H1 (cell line): Measurements from ENCODE around the gene PRRG2. TPM values are rescaled to one million over a fixed set of nuclear protein-coding genes. Genes with fewer than 3 reads are reported as not detected.

Experiments
- CTCF ChIA-PET: fragments of 300-600 bp; sonication (Branson Sonifier 250); formaldehyde crosslinking; loops from one replicate; lab custom pipeline; 2021; ENCODE audit not compliant: partially characterized antibody; lab: Charles Lee
- POLR2A ChIA-PET: fragments of 300-600 bp; sonication (Branson Sonifier 250); formaldehyde crosslinking; loops from one replicate; lab custom pipeline; 2021; ENCODE audit warnings: inconsistent platforms; ENCODE audit not compliant: partially characterized antibody; lab: Charles Lee
- DNase-seq, 2 experiments: peaks; one replicate each; pipeline versions ENCODE4 v3.0.0 to v3.0.0-alpha.2; 2010 to 2022; ENCODE audit warnings: low spot score in 2 of 2, low read depth in 1 of 2, mixed read lengths in 1 of 2
- FAIRE-seq: peaks from 2 replicates; lab custom pipeline; 2011; peaks lifted over from hg19 to GRCh38; lab: Jason Lieb, UNC
- H2AFZ ChIP-seq: 2 replicates; pipeline ENCODE4 v1.8.1; 2012; ENCODE audit warnings: low read length, inconsistent platforms
- H2AK5ac ChIP-seq: 2 replicates; pipeline ENCODE4 v1.6.1; 2013; ENCODE audit warnings: low read depth, low read length
- H2BK120ac ChIP-seq: replicated peaks from 2 replicates; pipeline ENCODE3; 2013; ENCODE audit warnings: low read depth, low read length, inconsistent platforms
- H2BK12ac ChIP-seq: 2 replicates; pipeline ENCODE4 v1.6.1; 2013; ENCODE audit warnings: low read depth, low read length
- H2BK15ac ChIP-seq: 2 replicates; pipeline ENCODE4 v1.6.1; 2013; ENCODE audit warnings: low read length
- H2BK20ac ChIP-seq: 2 replicates; pipeline ENCODE4 v1.6.1; 2013; ENCODE audit warnings: low read length
- H2BK5ac ChIP-seq: 2 replicates; pipeline ENCODE4 v1.6.1; 2013; ENCODE audit warnings: low read depth, low read length
- H3K14ac ChIP-seq: 2 replicates; pipeline ENCODE4 v1.6.1; 2013; ENCODE audit warnings: inconsistent platforms; ENCODE audit not compliant: insufficient read length
- H3K18ac ChIP-seq: 2 replicates; pipeline ENCODE4 v1.6.1; 2013; ENCODE audit warnings: low read length; ENCODE audit errors: extremely low read depth
- H3K23ac ChIP-seq: 2 replicates; pipeline ENCODE4 v1.6.1; 2013; ENCODE audit warnings: inconsistent platforms; ENCODE audit not compliant: insufficient read length
- H3K23me2 ChIP-seq: 2 replicates; pipeline ENCODE4 v1.6.1; 2013; ENCODE audit warnings: low read depth, low read length
- H3K27ac ChIP-seq: 2 replicates; pipeline ENCODE4 v1.6.1; 2011; ENCODE audit warnings: low read depth, low read length, inconsistent platforms
- H3K27me3 ChIP-seq, 4 experiments: replicated peaks in 1 of 4; 1 replicate in 1 of 4; 2 replicates in 3 of 4; pipeline versions ENCODE4 v1.6.1 to v1.8.1; 2011 to 2013; ENCODE audit warnings: low read length in 3 of 4, mild to moderate bottlenecking in 3 of 4, inconsistent platforms in 2 of 4, mixed read lengths in 2 of 4, moderate library complexity in 1 of 4; ENCODE audit not compliant: control insufficient read depth in 3 of 4, insufficient read depth in 3 of 4; ENCODE audit errors: extremely low read depth in 1 of 4
- H3K36me3 ChIP-seq, 4 experiments: 2 replicates each; pipeline versions ENCODE4 v1.6.1 to v1.8.1; 2011 to 2013; ENCODE audit warnings: mild to moderate bottlenecking in 4 of 4, low read length in 3 of 4, moderate library complexity in 2 of 4, control low read depth in 1 of 4, inconsistent platforms in 1 of 4; ENCODE audit not compliant: insufficient read depth in 4 of 4, control insufficient read depth in 2 of 4
- H3K4ac ChIP-seq: replicated peaks from 2 replicates; pipeline ENCODE3; 2013; ENCODE audit warnings: low read length, low read depth, mixed read lengths, inconsistent platforms; ENCODE audit not compliant: insufficient read length
- H3K4me1 ChIP-seq, 4 experiments: replicated peaks in 1 of 4; 1 replicate in 1 of 4; 2 replicates in 3 of 4; pipeline versions ENCODE4 v1.6.1 to v1.8.1; 2011 to 2013; ENCODE audit warnings: low read length in 3 of 4, inconsistent platforms in 2 of 4, mixed read lengths in 1 of 4; ENCODE audit not compliant: insufficient read depth in 4 of 4, control insufficient read depth in 3 of 4
- H3K4me2 ChIP-seq, 2 experiments: 2 replicates each; pipeline versions ENCODE4 v1.6.1 to v1.8.1; 2011 to 2013; ENCODE audit warnings: low read depth in 2 of 2, low read length in 2 of 2, control low read depth in 1 of 2, inconsistent platforms in 1 of 2, mild to moderate bottlenecking in 1 of 2; ENCODE audit not compliant: insufficient read depth in 1 of 2
- H3K4me3 ChIP-seq, 4 experiments: fragments of 200-600, 300-600 bp in 1 of 4; sonication (generic), shearing (Covaris generic), sonication (Bioruptor Twin) in 1 of 4; 2 replicates each; pipeline versions ENCODE4 v1.5.1 to v1.8.1; 2011 to 2016; ENCODE audit warnings: low read length in 4 of 4, low read depth in 3 of 4, control low read depth in 2 of 4, inconsistent platforms in 2 of 4, mild to moderate bottlenecking in 2 of 4, mixed read lengths in 1 of 4, moderate library complexity in 1 of 4; ENCODE audit not compliant: insufficient read depth in 2 of 4; ENCODE audit errors: extremely low read depth in 1 of 4
- H3K56ac ChIP-seq: replicated peaks from 2 replicates; pipeline ENCODE3; 2013; ENCODE audit warnings: low read depth, mild to moderate bottlenecking, mixed read lengths, low read length, inconsistent platforms; ENCODE audit not compliant: insufficient read length
- H3K79me1 ChIP-seq: 2 replicates; pipeline ENCODE4 v1.6.1; 2013; ENCODE audit warnings: low read depth, low read length, control low read depth
- H3K79me2 ChIP-seq, 2 experiments: 2 replicates each; pipeline versions ENCODE4 v1.6.1 to v1.8.1; 2012 to 2013; ENCODE audit warnings: low read length in 2 of 2, mild to moderate bottlenecking in 2 of 2, inconsistent platforms in 1 of 2; ENCODE audit not compliant: insufficient read depth in 2 of 2, control insufficient read depth in 1 of 2
- H3K9ac ChIP-seq, 4 experiments: replicated peaks in 1 of 4; 1 replicate in 1 of 4; 2 replicates in 3 of 4; pipeline versions ENCODE4 v1.6.1 to v1.8.1; 2011 to 2013; ENCODE audit warnings: low read depth in 3 of 4, low read length in 3 of 4, control low read depth in 2 of 4, mild to moderate bottlenecking in 2 of 4, moderate library complexity in 2 of 4, inconsistent platforms in 1 of 4; ENCODE audit errors: extremely low read depth in 1 of 4
- H3K9me3 ChIP-seq, 2 experiments: 2 replicates each; pipeline versions ENCODE4 v1.6.1 to v1.8.1; 2012 to 2013; ENCODE audit warnings: mild to moderate bottlenecking in 2 of 2, moderate library complexity in 2 of 2, control low read depth in 1 of 2, inconsistent platforms in 1 of 2, low read depth in 1 of 2, low read length in 1 of 2, mixed read lengths in 1 of 2; ENCODE audit not compliant: insufficient read depth in 2 of 2
- H4K20me1 ChIP-seq, 2 experiments: replicated peaks in 1 of 2; 2 replicates each; pipeline versions ENCODE3 to v1.8.1; 2011 to 2013; ENCODE audit warnings: inconsistent platforms in 2 of 2, low read length in 2 of 2, mild to moderate bottlenecking in 1 of 2; ENCODE audit not compliant: insufficient read depth in 2 of 2, control insufficient read depth in 1 of 2
- H4K5ac ChIP-seq: 2 replicates; pipeline ENCODE4 v1.6.1; 2013; ENCODE audit warnings: low read length, low read depth, mixed read lengths, inconsistent platforms; ENCODE audit not compliant: insufficient read length
- H4K8ac ChIP-seq: 2 replicates; pipeline ENCODE4 v1.8.0; 2013; ENCODE audit warnings: mild to moderate bottlenecking, moderate library complexity, low read length, inconsistent platforms; ENCODE audit not compliant: insufficient read depth; ENCODE audit errors: extremely low read depth
- H4K91ac ChIP-seq: replicated peaks from 2 replicates; pipeline ENCODE3; 2013; ENCODE audit warnings: low read length, mixed read lengths, inconsistent platforms; ENCODE audit not compliant: insufficient read length
- EZH2 ChIP-seq: fragments of 200-600 bp; sonication (generic); IDR thresholded peaks from 2 replicates; pipeline ENCODE4 v1.7.1; 2012; ENCODE audit warnings: low read depth, mild to moderate bottlenecking, moderate library complexity, low read length, inconsistent platforms; ENCODE audit not compliant: severe bottlenecking
- MAFK ChIP-seq: IDR thresholded peaks from 2 replicates; pipeline ENCODE4 v1.6.1; 2012; ENCODE audit warnings: low read depth, mild to moderate bottlenecking, improper control_type of control experiment, low read length
- POLR2AphosphoS5 ChIP-seq: IDR thresholded peaks from 2 replicates; pipeline ENCODE4 v1.6.1; 2011; ENCODE audit warnings: low read depth, low read length
- SP2 ChIP-seq: IDR thresholded peaks from 2 replicates; pipeline ENCODE4 v1.6.1; 2012; ENCODE audit warnings: mild to moderate bottlenecking, low read length, inconsistent platforms
- TAF7 ChIP-seq: optimal IDR thresholded peaks from 2 replicates; pipeline ENCODE3; 2011; ENCODE audit warnings: low read depth, mild to moderate bottlenecking, inconsistent platforms, low read length, moderate library complexity, borderline replicate concordance
- WGBS, 2 experiments: shearing (Covaris generic) in 1 of 2; methylation state at CpG; one replicate each; pipeline versions ENCODE4 v1.1.6 to v1.1.7; 2013 to 2015; ENCODE audit warnings: low lambda C conversion rate in 2 of 2, mixed read lengths in 2 of 2, inconsistent platforms in 1 of 2, low coverage in 1 of 2, missing lambda C conversion rate in 1 of 2; ENCODE audit not compliant: insufficient replicate concordance in 2 of 2, insufficient coverage in 1 of 2, insufficient read length in 1 of 2; ENCODE audit errors: extremely low coverage in 1 of 2, missing lambda C conversion rate in 1 of 2; 5-methylcytosine and 5-hydroxymethylcytosine counted together
- polyA plus RNA-seq, 7 experiments: library from polyadenylated mRNA; depleted of rRNA in 3 of 7; stranded (reverse) in 5 of 7; unstranded in 2 of 7; fragments of >200 nt in 5 of 7; fragments of 200-250 nt in 2 of 7; gene quantifications; 1 replicate in 5 of 7; 2 replicates in 1 of 7; 4 replicates in 1 of 7; pipeline versions ENCODE4 v1.2.1 to v1.2.3, GENCODE V29; 2011 to 2013; ENCODE audit warnings: missing spikeins in 2 of 7, mixed read lengths in 2 of 7
- total RNA-seq: library from RNA; stranded (reverse); fragmentation: NEBNext Ultra II Directional; extraction: Animal tissue kit (Norgen Biotek cat#: 25700); gene quantifications from 2 replicates; pipeline ENCODE4 v1.2.1, GENCODE V29; 2021
- TF ChIP-seq, protein P1 (sequence below): IDR thresholded peaks from 2 replicates; pipeline ENCODE4 v1.6.1; 2012; ENCODE audit warnings: inconsistent platforms

PRRG2 gene
- total and polyA plus RNA-seq, 2 of the 8 experiments (the other 6 are each of a cell fraction or from before 2014, with no cell fraction given) = 4.1 to 5.6 TPM

DNA sequence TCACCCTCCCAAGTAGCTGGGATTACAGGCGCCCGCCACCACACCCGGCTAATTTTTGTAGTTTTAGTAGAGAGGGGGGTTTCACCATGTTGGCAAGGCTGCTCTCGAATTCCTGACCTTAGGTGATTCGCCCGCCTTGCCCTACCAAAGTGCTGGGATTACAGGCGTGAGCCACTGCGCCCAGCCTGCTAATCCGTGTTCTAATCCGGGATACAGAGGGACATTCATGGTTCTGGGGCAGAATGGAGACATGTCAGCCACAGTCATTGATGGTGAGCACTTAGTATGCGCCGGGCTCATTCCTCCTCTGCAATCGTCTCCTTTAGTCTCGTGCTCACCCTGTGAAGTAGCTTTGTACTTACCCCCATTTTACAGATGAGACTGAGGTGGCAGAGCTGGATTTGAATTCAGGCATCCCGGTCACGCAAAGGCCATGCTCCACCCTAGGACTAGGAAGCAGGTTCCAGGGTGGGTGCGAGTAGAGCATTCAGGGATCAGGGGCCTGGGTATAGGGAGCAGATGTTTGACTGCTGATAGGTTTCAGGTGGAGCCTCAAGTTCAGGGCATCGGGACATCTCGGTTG, 50.6 kb downstream of the PRRG2 start:
- Histone ChIP-seq H3K56ac (no peak overlapping the region), H2BK12ac (no peak overlapping the region), H3K18ac (no peak overlapping the region), H3K4me3 (no peak overlapping the region), H2BK20ac (no peak overlapping the region), H4K91ac (no peak overlapping the region), H3K23ac (no peak overlapping the region), H4K5ac (no peak overlapping the region), H3K14ac (no peak overlapping the region), H3K27me3 (no peaks in the 10 kb centered on the region), H4K8ac (no peak overlapping the region), H3K36me3 (peaks cover 0 to 12% (median under 1%) of the 10 kb centered on the region in 4 experiments; a peak in 5 of 8 replicates), H3K4me1 (peaks cover 0 to 17% (median 3%) of the 10 kb centered on the region in 4 experiments; a peak in 4 of 7 replicates), H2BK15ac (no peak overlapping the region), H3K4ac (no peak overlapping the region), H3K79me2 (no peaks in the 10 kb centered on the region), H2AFZ (no peak overlapping the region), H3K79me1 (no peaks in the 10 kb centered on the region), H2AK5ac (no peak overlapping the region), H3K4me2 (no peak overlapping the region), H4K20me1 (peaks cover 0 to 2% of the 10 kb centered on the region in 2 experiments), H2BK120ac (no peak overlapping the region), H3K9ac (no peak overlapping the region), H3K23me2 (no peaks in the 10 kb centered on the region), H3K9me3 (no peaks in the 10 kb centered on the region), H2BK5ac (no peak overlapping the region), H3K27ac (no peak overlapping the region)
- TF ChIP-seq MAFK = no peak
- TF ChIP-seq TAF7 = no peak
- TF ChIP-seq, protein P1, sequence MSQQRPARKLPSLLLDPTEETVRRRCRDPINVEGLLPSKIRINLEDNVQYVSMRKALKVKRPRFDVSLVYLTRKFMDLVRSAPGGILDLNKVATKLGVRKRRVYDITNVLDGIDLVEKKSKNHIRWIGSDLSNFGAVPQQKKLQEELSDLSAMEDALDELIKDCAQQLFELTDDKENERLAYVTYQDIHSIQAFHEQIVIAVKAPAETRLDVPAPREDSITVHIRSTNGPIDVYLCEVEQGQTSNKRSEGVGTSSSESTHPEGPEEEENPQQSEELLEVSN = no peak
- no peak for TF ChIP-seq SP2
- 0 out of 2 replicates have a peak, but pooled peaks have one; percentile 38 for TF ChIP-seq POLR2AphosphoS5
- TF ChIP-seq EZH2 = no peak
- WGBS, 2 experiments = 85% methylated on average over 19 of the region's 19 CpGs; no CpG with 5 or more reads in 1 of the 2 experiments
- DNase-seq (no peak), FAIRE-seq (no peak)
- POLR2A ChIA-PET = interaction anchor here (0.8 to 50.7 kb wide), 9 partner anchors 8 to 135 kb away, joined by 3 to 840 read pairs (median 4); partner anchors contain the start of genes NOSIP, PRMT1, PRR12 and PRRG2
- CTCF ChIA-PET = interaction anchor here (0.6 to 1.2 kb wide), 6 partner anchors 8 to 286 kb away, joined by 3 to 4 read pairs (median 3); partner anchors contain the start of gene RRAS
